GM12864 (cell line): Measurements from ENCODE around the gene SORCS2.

Experiments
- DNase-seq: peaks from one replicate; pipeline ENCODE4 v3.0.0-alpha.2; 2011; ENCODE audit warnings: low read depth
- H3K4me3 ChIP-seq: 2 replicates; pipeline ENCODE4 v1.5.1; 2011; ENCODE audit warnings: mild to moderate bottlenecking, low read depth, low read length, control low read depth
- CTCF ChIP-seq: IDR thresholded peaks from 2 replicates; pipeline ENCODE4 v1.5.1; 2011; ENCODE audit warnings: low read depth, mild to moderate bottlenecking, moderate library complexity, low read length, control low read depth, inconsistent platforms; ENCODE audit errors: missing control alignments

The SORCS2 gene

GRCh38 chr4:7691982-7692381, 499.6 kb downstream of the SORCS2 start:
- no peak for DNase-seq
- no peak for TF ChIP-seq CTCF
- no peak overlapping the region for H3K4me3 ChIP-seq

- no peak overlapping the region for H3K4me3 ChIP-seq
- TF ChIP-seq CTCF = no peak
Measured at GRCh38 chr4:7692451-7693236, 500.3 kb downstream of the SORCS2 start.

GRCh38 chr4:7693237-7693608, 500.9 kb downstream of the SORCS2 start:
- H3K4me3 ChIP-seq = no peak overlapping the region
- no peak for DNase-seq
- no peak for TF ChIP-seq CTCF

More at GRCh38 chr4:7692451-7693236, 500.3 kb downstream of the SORCS2 start:
- DNase-seq = no peak

GRCh38 chr4:7693711-7694110, 501.4 kb downstream of the SORCS2 start:
- TF ChIP-seq CTCF = no peak
- DNase-seq = no peak
- H3K4me3 ChIP-seq = no peak overlapping the region

- H3K4me3 ChIP-seq = no peak overlapping the region
- TF ChIP-seq CTCF = no peak
- DNase-seq = no peak
Measured at GRCh38 chr4:7694324-7694723, 502.0 kb downstream of the SORCS2 start.

GRCh38 chr4:7697343-7697742, 505.0 kb downstream of the SORCS2 start:
- no peak for TF ChIP-seq CTCF

GRCh38 chr4:7697821-7698220, 505.5 kb downstream of the SORCS2 start:
- H3K4me3 ChIP-seq = no peak overlapping the region
- TF ChIP-seq CTCF = no peak
- no peak for DNase-seq

More at GRCh38 chr4:7697343-7697742, 505.0 kb downstream of the SORCS2 start:
- no peak for DNase-seq
- no peak overlapping the region for H3K4me3 ChIP-seq
